GM23338 (cell line): ENCODE results near the gene PRR35. TPM values are rescaled to one million over a fixed set of nuclear protein-coding genes. Genes with fewer than 3 reads are reported as not detected.

Experiments
- ATAC-seq: fragments of 200-7000 bp; cut with Tn5 transposase; 3 replicates; pipeline ENCODE4 v1.9.1; 2020
- DNase-seq: peaks from one replicate; pipeline ENCODE4 v3.0.0-alpha.2; 2015; ENCODE audit warnings: low spot score
- H2AFZ ChIP-seq: fragments of 200-600 bp; sonication (generic); 2 replicates; pipeline ENCODE4 v1.8.0; 2016; ENCODE audit warnings: antibody characterized with exemption, mild to moderate bottlenecking, moderate library complexity
- H3F3A ChIP-seq: fragments of 200-600 bp; sonication (generic); replicated peaks from 2 replicates; pipeline ENCODE4 v1.8.0; 2017; ENCODE audit warnings: antibody characterized with exemption, mixed run types, low read depth
- H3K27ac ChIP-seq: fragments of 200-600 bp; sonication (generic); 2 replicates; pipeline ENCODE4 v1.6.1; 2016; ENCODE audit warnings: low read depth
- H3K27me3 ChIP-seq: fragments of 200-600 bp; sonication (generic); 2 replicates; pipeline ENCODE4 v1.8.0; 2016; ENCODE audit warnings: mild to moderate bottlenecking, mixed run types, moderate library complexity; ENCODE audit not compliant: insufficient read depth
- H3K36me3 ChIP-seq: fragments of 200-600 bp; sonication (generic); 2 replicates; pipeline ENCODE4 v1.8.0; 2016; ENCODE audit warnings: mild to moderate bottlenecking; ENCODE audit not compliant: insufficient read depth
- H3K4me1 ChIP-seq: fragments of 200-600 bp; sonication (generic); 2 replicates; pipeline ENCODE4 v1.8.0; 2016; ENCODE audit warnings: mild to moderate bottlenecking, moderate library complexity; ENCODE audit not compliant: insufficient read depth
- H3K4me2 ChIP-seq: fragments of 200-600 bp; sonication (generic); 2 replicates; pipeline ENCODE4 v1.7.1; 2017; ENCODE audit warnings: mixed run types
- H3K4me3 ChIP-seq: fragments of 200-600 bp; sonication (generic); 2 replicates; pipeline ENCODE4 v1.6.1; 2016; ENCODE audit warnings: mixed run types
- H3K79me2 ChIP-seq: fragments of 200-600 bp; sonication (generic); replicated peaks from 2 replicates; pipeline ENCODE4 v1.8.0; 2017; ENCODE audit warnings: mild to moderate bottlenecking; ENCODE audit not compliant: insufficient read depth
- H3K9me2 ChIP-seq: fragments of 200-600 bp; sonication (generic); 2 replicates; pipeline ENCODE4 v1.8.0; 2017; ENCODE audit not compliant: insufficient read depth
- H4K20me1 ChIP-seq: fragments of 200-600 bp; sonication (generic); replicated peaks from 2 replicates; pipeline ENCODE4 v1.8.0; 2017; ENCODE audit warnings: mild to moderate bottlenecking; ENCODE audit not compliant: insufficient read depth
- H3K27ac Mint-ChIP-seq: 2 replicates; pipeline ENCODE4 v1.8.0; 2020; ENCODE audit warnings: inconsistent platforms, mild to moderate bottlenecking, moderate library complexity, mixed read lengths
- H3K27me3 Mint-ChIP-seq: 3 replicates; pipeline ENCODE4 v1.8.0; 2022; ENCODE audit warnings: low read depth, mild to moderate bottlenecking, moderate library complexity, mixed read lengths, inconsistent platforms; ENCODE audit not compliant: insufficient read depth, poor library complexity
- H3K36me3 Mint-ChIP-seq: 3 replicates; pipeline ENCODE4 v1.8.0; 2021; ENCODE audit warnings: low read depth, mild to moderate bottlenecking, inconsistent platforms, moderate library complexity, mixed read lengths
- H3K4me1 Mint-ChIP-seq: 3 replicates; pipeline ENCODE4 v1.8.0; 2020; ENCODE audit warnings: mild to moderate bottlenecking, inconsistent platforms, mixed read lengths
- H3K4me3 Mint-ChIP-seq: 3 replicates; pipeline ENCODE4 v1.8.0; 2021; ENCODE audit warnings: moderate library complexity, mild to moderate bottlenecking, inconsistent platforms, mixed read lengths
- H3K9me3 Mint-ChIP-seq: 3 replicates; pipeline ENCODE4 v1.8.0; 2020; ENCODE audit warnings: moderate library complexity, mild to moderate bottlenecking, inconsistent platforms, mixed read lengths
- CREB1 ChIP-seq: fragments of 250-450 bp; sonication (Bioruptor Pico); IDR thresholded peaks from 2 replicates; pipeline ENCODE4 v1.5.0; 2020; ENCODE audit warnings: low read depth, mild to moderate bottlenecking, moderate library complexity
- CTCF ChIP-seq, 2 experiments: fragments of 200-600 bp in 1 of 2; sonication (generic) in 1 of 2; conservative IDR thresholded peaks; 2 replicates each; pipeline versions ENCODE4 v1.5.1 to v1.6.1; 2016 to 2017; ENCODE audit warnings: antibody characterized with exemption in 2 of 2, low read depth in 2 of 2, mild to moderate bottlenecking in 2 of 2, moderate library complexity in 1 of 2
- ETS1 ChIP-seq: IDR thresholded peaks from 2 replicates; pipeline ENCODE4 v1.6.1; 2016; ENCODE audit warnings: antibody characterized with exemption
- EZH2 ChIP-seq: fragments of 200-600 bp; sonication (generic); IDR thresholded peaks from one replicate; pipeline ENCODE4 v1.8.0; 2017; ENCODE audit warnings: antibody characterized with exemption, mild to moderate bottlenecking, low read depth; ENCODE audit not compliant: unreplicated experiment
- EZH2phosphoT487 ChIP-seq: fragments of 200-600 bp; sonication (generic); IDR thresholded peaks from one replicate; pipeline ENCODE4 v1.8.1; 2018; ENCODE audit warnings: antibody characterized with exemption; ENCODE audit not compliant: unreplicated experiment
- JUNB ChIP-seq: IDR thresholded peaks from one replicate; pipeline ENCODE4 v1.6.1; 2016; ENCODE audit warnings: antibody characterized with exemption; ENCODE audit not compliant: unreplicated experiment
- NANOG ChIP-seq: IDR thresholded peaks from 2 replicates; pipeline ENCODE4 v1.6.1; 2016; ENCODE audit warnings: antibody characterized with exemption, borderline replicate concordance
- POLR2AphosphoS5 ChIP-seq: IDR thresholded peaks from 2 replicates; pipeline ENCODE4 v1.6.1; 2016; ENCODE audit warnings: antibody characterized with exemption, low read depth
- REST ChIP-seq: IDR thresholded peaks from one replicate; pipeline ENCODE4 v1.6.1; 2018; ENCODE audit warnings: antibody characterized with exemption; ENCODE audit not compliant: unreplicated experiment
- STAT1 ChIP-seq: IDR thresholded peaks from one replicate; pipeline ENCODE4 v1.6.1; 2016; ENCODE audit warnings: antibody characterized with exemption; ENCODE audit not compliant: unreplicated experiment
- ZNF114 ChIP-seq: fragments of 250-450 bp; sonication (Bioruptor Pico); IDR thresholded peaks from 2 replicates; pipeline ENCODE4 v1.5.0; 2020; ENCODE audit warnings: mild to moderate bottlenecking, moderate library complexity
- ZNF331 ChIP-seq: fragments of 250-450 bp; sonication (Bioruptor Pico); IDR thresholded peaks from 2 replicates; pipeline ENCODE4 v1.5.0; 2020; ENCODE audit warnings: low read depth, mild to moderate bottlenecking, moderate library complexity
- ZNF462 ChIP-seq: fragments of 250-450 bp; sonication (Bioruptor Pico); IDR thresholded peaks from 2 replicates; pipeline ENCODE4 v1.5.0; 2020; ENCODE audit warnings: mild to moderate bottlenecking, moderate library complexity
- polyA plus RNA-seq: library from polyadenylated mRNA; unstranded; fragments of >200 nt; fragmentation: Nextera tagmentation; extraction: Ambion mirVana; gene quantifications from 2 replicates; pipeline ENCODE4 v1.2.1, GENCODE V29; 2016
- total RNA-seq: library from RNA; depleted of rRNA; stranded (reverse); fragments of >200 nt; shearing (Covaris generic); gene quantifications from 2 replicates; pipeline ENCODE4 v1.2.3, GENCODE V29; 2014

PRR35 gene
- total and polyA plus RNA-seq, 2 experiments from 2014 or later = 0.32 to 1.4 TPM

GRCh38 chr16:608019-608418 is 47.8 kb downstream of the PRR35 start:
- no peaks in the 10 kb centered on the region for H3K4me1 ChIP-seq
- no peaks in the 10 kb centered on the region for H3K36me3 ChIP-seq
- H3K9me3 Mint-ChIP-seq = peaks cover 21% of the 10 kb centered on the region
- H3K27ac Mint-ChIP-seq = no peak overlapping the region
- H3F3A ChIP-seq = peaks cover 4% of the 10 kb centered on the region
- H3K79me2 ChIP-seq = peaks cover 20% of the 10 kb centered on the region
- TF ChIP-seq NANOG (no peak), ZNF114 (CRISPR knock-in tag) (no peak), CREB1 (CRISPR knock-in tag) (no peak), STAT1 (no peak), EZH2phosphoT487 (no peak), JUNB (no peak), EZH2 (no peak), POLR2AphosphoS5 (no peak), ZNF462 (CRISPR knock-in tag) (no peak), ETS1 (no peak), CTCF (conservative IDR thresholded peaks at IDR 0.05; ENCODE audit: low read depth in 2 of 2) (no peak), REST (no peak), ZNF331 (no peak)
- no peak overlapping the region for H3K27ac ChIP-seq
- H4K20me1 ChIP-seq = peaks cover 4% of the 10 kb centered on the region; the same call in 1 of the 2 replicates
- H3K4me1 Mint-ChIP-seq = peaks cover 9% of the 10 kb centered on the region
- no peaks in the 10 kb centered on the region for H3K9me2 ChIP-seq
- H3K27me3 Mint-ChIP-seq = peaks cover 10% of the 10 kb centered on the region
- DNase-seq (no peak), ATAC-seq (peak; percentile 42)
- no peaks in the 10 kb centered on the region for H3K27me3 ChIP-seq
- H3K4me3 Mint-ChIP-seq = no peak overlapping the region
- no peak overlapping the region for H2AFZ ChIP-seq
- H3K4me2 ChIP-seq = no peak overlapping the region
- peaks cover 15% of the 10 kb centered on the region; the same call in 2 of the 3 replicates for H3K36me3 Mint-ChIP-seq
- H3K4me3 ChIP-seq = no peak overlapping the region
